ENCODE results near the gene ARHGAP26.

DNA sequence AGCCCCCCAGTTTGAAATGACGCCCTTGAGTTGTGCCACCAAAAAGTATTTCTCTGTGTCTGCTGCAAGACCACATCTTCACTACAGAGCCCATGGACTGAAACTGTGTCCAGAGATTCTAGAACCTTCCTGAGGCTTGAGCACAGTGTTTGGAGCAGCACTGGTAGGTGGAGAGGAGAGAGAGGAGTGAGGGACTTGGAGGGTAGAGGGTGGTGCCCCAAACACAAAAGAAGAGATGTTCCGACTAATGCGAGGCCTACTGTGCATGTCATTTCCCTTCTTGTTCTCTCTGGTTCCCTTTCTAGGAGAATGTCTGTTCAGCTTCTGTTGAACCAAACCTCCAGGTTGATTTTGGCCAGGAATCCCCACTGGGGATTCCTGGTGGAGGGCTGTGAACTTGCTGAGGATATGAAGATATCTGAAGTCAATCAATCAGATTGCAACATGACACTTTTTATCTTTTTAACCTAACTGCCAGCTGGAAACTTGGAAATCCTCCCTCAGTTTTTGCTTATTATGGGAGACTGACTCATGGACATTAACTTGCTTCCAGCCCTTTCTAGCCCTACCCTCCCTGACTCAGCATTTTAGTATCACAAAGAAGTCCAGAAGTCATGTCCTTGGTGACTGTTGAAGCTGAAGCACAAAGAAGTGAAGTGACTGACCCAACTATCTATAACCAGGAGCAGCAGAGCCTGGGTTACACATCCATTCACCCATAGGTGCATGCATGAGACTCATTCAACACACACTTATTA lies 478.8 kb downstream of the ARHGAP26 start:
- TF ChIP-seq EP300 (IDR thresholded peaks at IDR 0.05) = no peak
- TF ChIP-seq, protein P1, sequence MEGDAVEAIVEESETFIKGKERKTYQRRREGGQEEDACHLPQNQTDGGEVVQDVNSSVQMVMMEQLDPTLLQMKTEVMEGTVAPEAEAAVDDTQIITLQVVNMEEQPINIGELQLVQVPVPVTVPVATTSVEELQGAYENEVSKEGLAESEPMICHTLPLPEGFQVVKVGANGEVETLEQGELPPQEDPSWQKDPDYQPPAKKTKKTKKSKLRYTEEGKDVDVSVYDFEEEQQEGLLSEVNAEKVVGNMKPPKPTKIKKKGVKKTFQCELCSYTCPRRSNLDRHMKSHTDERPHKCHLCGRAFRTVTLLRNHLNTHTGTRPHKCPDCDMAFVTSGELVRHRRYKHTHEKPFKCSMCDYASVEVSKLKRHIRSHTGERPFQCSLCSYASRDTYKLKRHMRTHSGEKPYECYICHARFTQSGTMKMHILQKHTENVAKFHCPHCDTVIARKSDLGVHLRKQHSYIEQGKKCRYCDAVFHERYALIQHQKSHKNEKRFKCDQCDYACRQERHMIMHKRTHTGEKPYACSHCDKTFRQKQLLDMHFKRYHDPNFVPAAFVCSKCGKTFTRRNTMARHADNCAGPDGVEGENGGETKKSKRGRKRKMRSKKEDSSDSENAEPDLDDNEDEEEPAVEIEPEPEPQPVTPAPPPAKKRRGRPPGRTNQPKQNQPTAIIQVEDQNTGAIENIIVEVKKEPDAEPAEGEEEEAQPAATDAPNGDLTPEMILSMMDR (IDR thresholded peaks at IDR 0.05) = no peak

Data from sigmoid colon (tissue), 4 donors.